H1 (cell line): ENCODE results near the gene PKD1. TPM values are rescaled to one million over a fixed set of nuclear protein-coding genes. Genes with fewer than 3 reads are reported as not detected.

ENCODE experiments used
- CTCF ChIA-PET: fragments of 300-600 bp; sonication (Branson Sonifier 250); formaldehyde crosslinking; loops from one replicate; lab custom pipeline; 2021; ENCODE audit not compliant: partially characterized antibody; lab: Charles Lee
- POLR2A ChIA-PET: fragments of 300-600 bp; sonication (Branson Sonifier 250); formaldehyde crosslinking; loops from one replicate; lab custom pipeline; 2021; ENCODE audit warnings: inconsistent platforms; ENCODE audit not compliant: partially characterized antibody; lab: Charles Lee
- DNase-seq, 2 experiments: peaks; one replicate each; pipeline versions ENCODE4 v3.0.0 to v3.0.0-alpha.2; 2010 to 2022; ENCODE audit warnings: low spot score in 2 of 2, low read depth in 1 of 2, mixed read lengths in 1 of 2
- FAIRE-seq: peaks from 2 replicates; lab custom pipeline; 2011; peaks lifted over from hg19 to GRCh38; lab: Jason Lieb, UNC
- H2AFZ ChIP-seq: 2 replicates; pipeline ENCODE4 v1.8.1; 2012; ENCODE audit warnings: low read length, inconsistent platforms
- H2AK5ac ChIP-seq: 2 replicates; pipeline ENCODE4 v1.6.1; 2013; ENCODE audit warnings: low read depth, low read length
- H2BK120ac ChIP-seq: replicated peaks from 2 replicates; pipeline ENCODE3; 2013; ENCODE audit warnings: low read depth, low read length, inconsistent platforms
- H2BK12ac ChIP-seq: 2 replicates; pipeline ENCODE4 v1.6.1; 2013; ENCODE audit warnings: low read depth, low read length
- H2BK15ac ChIP-seq: 2 replicates; pipeline ENCODE4 v1.6.1; 2013; ENCODE audit warnings: low read length
- H2BK20ac ChIP-seq: 2 replicates; pipeline ENCODE4 v1.6.1; 2013; ENCODE audit warnings: low read length
- H2BK5ac ChIP-seq: 2 replicates; pipeline ENCODE4 v1.6.1; 2013; ENCODE audit warnings: low read depth, low read length
- H3K14ac ChIP-seq: 2 replicates; pipeline ENCODE4 v1.6.1; 2013; ENCODE audit warnings: inconsistent platforms; ENCODE audit not compliant: insufficient read length
- H3K18ac ChIP-seq: 2 replicates; pipeline ENCODE4 v1.6.1; 2013; ENCODE audit warnings: low read length; ENCODE audit errors: extremely low read depth
- H3K23ac ChIP-seq: 2 replicates; pipeline ENCODE4 v1.6.1; 2013; ENCODE audit warnings: inconsistent platforms; ENCODE audit not compliant: insufficient read length
- H3K23me2 ChIP-seq: 2 replicates; pipeline ENCODE4 v1.6.1; 2013; ENCODE audit warnings: low read depth, low read length
- H3K27ac ChIP-seq: 2 replicates; pipeline ENCODE4 v1.6.1; 2011; ENCODE audit warnings: low read depth, low read length, inconsistent platforms
- H3K27me3 ChIP-seq, 4 experiments: replicated peaks in 1 of 4; 1 replicate in 1 of 4; 2 replicates in 3 of 4; pipeline versions ENCODE4 v1.6.1 to v1.8.1; 2011 to 2013; ENCODE audit warnings: low read length in 3 of 4, mild to moderate bottlenecking in 3 of 4, inconsistent platforms in 2 of 4, mixed read lengths in 2 of 4, moderate library complexity in 1 of 4; ENCODE audit not compliant: control insufficient read depth in 3 of 4, insufficient read depth in 3 of 4; ENCODE audit errors: extremely low read depth in 1 of 4
- H3K36me3 ChIP-seq, 4 experiments: 2 replicates each; pipeline versions ENCODE4 v1.6.1 to v1.8.1; 2011 to 2013; ENCODE audit warnings: mild to moderate bottlenecking in 4 of 4, low read length in 3 of 4, moderate library complexity in 2 of 4, control low read depth in 1 of 4, inconsistent platforms in 1 of 4; ENCODE audit not compliant: insufficient read depth in 4 of 4, control insufficient read depth in 2 of 4
- H3K4ac ChIP-seq: replicated peaks from 2 replicates; pipeline ENCODE3; 2013; ENCODE audit warnings: low read length, low read depth, mixed read lengths, inconsistent platforms; ENCODE audit not compliant: insufficient read length
- H3K4me1 ChIP-seq, 4 experiments: replicated peaks in 1 of 4; 1 replicate in 1 of 4; 2 replicates in 3 of 4; pipeline versions ENCODE4 v1.6.1 to v1.8.1; 2011 to 2013; ENCODE audit warnings: low read length in 3 of 4, inconsistent platforms in 2 of 4, mixed read lengths in 1 of 4; ENCODE audit not compliant: insufficient read depth in 4 of 4, control insufficient read depth in 3 of 4
- H3K4me2 ChIP-seq, 2 experiments: 2 replicates each; pipeline versions ENCODE4 v1.6.1 to v1.8.1; 2011 to 2013; ENCODE audit warnings: low read depth in 2 of 2, low read length in 2 of 2, control low read depth in 1 of 2, inconsistent platforms in 1 of 2, mild to moderate bottlenecking in 1 of 2; ENCODE audit not compliant: insufficient read depth in 1 of 2
- H3K4me3 ChIP-seq, 4 experiments: fragments of 200-600, 300-600 bp in 1 of 4; sonication (generic), shearing (Covaris generic), sonication (Bioruptor Twin) in 1 of 4; 2 replicates each; pipeline versions ENCODE4 v1.5.1 to v1.8.1; 2011 to 2016; ENCODE audit warnings: low read length in 4 of 4, low read depth in 3 of 4, control low read depth in 2 of 4, inconsistent platforms in 2 of 4, mild to moderate bottlenecking in 2 of 4, mixed read lengths in 1 of 4, moderate library complexity in 1 of 4; ENCODE audit not compliant: insufficient read depth in 2 of 4; ENCODE audit errors: extremely low read depth in 1 of 4
- H3K56ac ChIP-seq: replicated peaks from 2 replicates; pipeline ENCODE3; 2013; ENCODE audit warnings: low read depth, mild to moderate bottlenecking, mixed read lengths, low read length, inconsistent platforms; ENCODE audit not compliant: insufficient read length
- H3K79me1 ChIP-seq: 2 replicates; pipeline ENCODE4 v1.6.1; 2013; ENCODE audit warnings: low read depth, low read length, control low read depth
- H3K79me2 ChIP-seq, 2 experiments: 2 replicates each; pipeline versions ENCODE4 v1.6.1 to v1.8.1; 2012 to 2013; ENCODE audit warnings: low read length in 2 of 2, mild to moderate bottlenecking in 2 of 2, inconsistent platforms in 1 of 2; ENCODE audit not compliant: insufficient read depth in 2 of 2, control insufficient read depth in 1 of 2
- H3K9ac ChIP-seq, 4 experiments: replicated peaks in 1 of 4; 1 replicate in 1 of 4; 2 replicates in 3 of 4; pipeline versions ENCODE4 v1.6.1 to v1.8.1; 2011 to 2013; ENCODE audit warnings: low read depth in 3 of 4, low read length in 3 of 4, control low read depth in 2 of 4, mild to moderate bottlenecking in 2 of 4, moderate library complexity in 2 of 4, inconsistent platforms in 1 of 4; ENCODE audit errors: extremely low read depth in 1 of 4
- H3K9me3 ChIP-seq, 2 experiments: 2 replicates each; pipeline versions ENCODE4 v1.6.1 to v1.8.1; 2012 to 2013; ENCODE audit warnings: mild to moderate bottlenecking in 2 of 2, moderate library complexity in 2 of 2, control low read depth in 1 of 2, inconsistent platforms in 1 of 2, low read depth in 1 of 2, low read length in 1 of 2, mixed read lengths in 1 of 2; ENCODE audit not compliant: insufficient read depth in 2 of 2
- H4K20me1 ChIP-seq, 2 experiments: replicated peaks in 1 of 2; 2 replicates each; pipeline versions ENCODE3 to v1.8.1; 2011 to 2013; ENCODE audit warnings: inconsistent platforms in 2 of 2, low read length in 2 of 2, mild to moderate bottlenecking in 1 of 2; ENCODE audit not compliant: insufficient read depth in 2 of 2, control insufficient read depth in 1 of 2
- H4K5ac ChIP-seq: 2 replicates; pipeline ENCODE4 v1.6.1; 2013; ENCODE audit warnings: low read length, low read depth, mixed read lengths, inconsistent platforms; ENCODE audit not compliant: insufficient read length
- H4K8ac ChIP-seq: 2 replicates; pipeline ENCODE4 v1.8.0; 2013; ENCODE audit warnings: mild to moderate bottlenecking, moderate library complexity, low read length, inconsistent platforms; ENCODE audit not compliant: insufficient read depth; ENCODE audit errors: extremely low read depth
- H4K91ac ChIP-seq: replicated peaks from 2 replicates; pipeline ENCODE3; 2013; ENCODE audit warnings: low read length, mixed read lengths, inconsistent platforms; ENCODE audit not compliant: insufficient read length
- BCL11A ChIP-seq, 2 experiments: IDR thresholded peaks; one replicate each; pipeline ENCODE4 v1.6.1; 2011; ENCODE audit warnings: low read depth in 2 of 2, low read length in 2 of 2, mild to moderate bottlenecking in 2 of 2
- CHD2 ChIP-seq: IDR thresholded peaks from 2 replicates; pipeline ENCODE4 v1.6.1; 2012; ENCODE audit warnings: low read length, improper control_type of control experiment
- MAFK ChIP-seq: IDR thresholded peaks from 2 replicates; pipeline ENCODE4 v1.6.1; 2012; ENCODE audit warnings: low read depth, mild to moderate bottlenecking, improper control_type of control experiment, low read length
- TBP ChIP-seq: IDR thresholded peaks from 2 replicates; pipeline ENCODE4 v1.6.1; 2011; ENCODE audit warnings: low read depth, low read length, improper control_type of control experiment
- WGBS, 2 experiments: shearing (Covaris generic) in 1 of 2; methylation state at CpG; one replicate each; pipeline versions ENCODE4 v1.1.6 to v1.1.7; 2013 to 2015; ENCODE audit warnings: low lambda C conversion rate in 2 of 2, mixed read lengths in 2 of 2, inconsistent platforms in 1 of 2, low coverage in 1 of 2, missing lambda C conversion rate in 1 of 2; ENCODE audit not compliant: insufficient replicate concordance in 2 of 2, insufficient coverage in 1 of 2, insufficient read length in 1 of 2; ENCODE audit errors: extremely low coverage in 1 of 2, missing lambda C conversion rate in 1 of 2; 5-methylcytosine and 5-hydroxymethylcytosine counted together
- polyA plus RNA-seq, 7 experiments: library from polyadenylated mRNA; depleted of rRNA in 3 of 7; stranded (reverse) in 5 of 7; unstranded in 2 of 7; fragments of >200 nt in 5 of 7; fragments of 200-250 nt in 2 of 7; gene quantifications; 1 replicate in 5 of 7; 2 replicates in 1 of 7; 4 replicates in 1 of 7; pipeline versions ENCODE4 v1.2.1 to v1.2.3, GENCODE V29; 2011 to 2013; ENCODE audit warnings: missing spikeins in 2 of 7, mixed read lengths in 2 of 7
- total RNA-seq: library from RNA; stranded (reverse); fragmentation: NEBNext Ultra II Directional; extraction: Animal tissue kit (Norgen Biotek cat#: 25700); gene quantifications from 2 replicates; pipeline ENCODE4 v1.2.1, GENCODE V29; 2021
- TF ChIP-seq, protein P1 (sequence below): IDR thresholded peaks from 2 replicates; pipeline ENCODE4 v1.6.1; 2012; ENCODE audit warnings: low read length, inconsistent platforms

PKD1 gene
- total and polyA plus RNA-seq, 2 of the 8 experiments (the other 6 are each of a cell fraction or from before 2014, with no cell fraction given) = 40.6 to 52.7 TPM

- TF ChIP-seq MAFK = no peak
- TF ChIP-seq, protein P1, sequence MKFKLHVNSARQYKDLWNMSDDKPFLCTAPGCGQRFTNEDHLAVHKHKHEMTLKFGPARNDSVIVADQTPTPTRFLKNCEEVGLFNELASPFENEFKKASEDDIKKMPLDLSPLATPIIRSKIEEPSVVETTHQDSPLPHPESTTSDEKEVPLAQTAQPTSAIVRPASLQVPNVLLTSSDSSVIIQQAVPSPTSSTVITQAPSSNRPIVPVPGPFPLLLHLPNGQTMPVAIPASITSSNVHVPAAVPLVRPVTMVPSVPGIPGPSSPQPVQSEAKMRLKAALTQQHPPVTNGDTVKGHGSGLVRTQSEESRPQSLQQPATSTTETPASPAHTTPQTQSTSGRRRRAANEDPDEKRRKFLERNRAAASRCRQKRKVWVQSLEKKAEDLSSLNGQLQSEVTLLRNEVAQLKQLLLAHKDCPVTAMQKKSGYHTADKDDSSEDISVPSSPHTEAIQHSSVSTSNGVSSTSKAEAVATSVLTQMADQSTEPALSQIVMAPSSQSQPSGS = no peak
- no peak for TF ChIP-seq TBP
- no peak for TF ChIP-seq BCL11A (IDR thresholded peaks at IDR 0.05; ENCODE audit: low read depth in 2 of 2, low read length in 2 of 2)
- TF ChIP-seq CHD2 = no peak
- TF ChIP-seq, all 59 proteins: peak for 0
These were observed 40.3 kb upstream of the PKD1 start for GRCh38 chr16:2176047-2176446.

More at GRCh38 chr16:2176047-2176446, 40.3 kb upstream of the PKD1 start:
- no peak overlapping the region for H3K18ac ChIP-seq
- no peak overlapping the region for H2BK120ac ChIP-seq
- H3K9me3 ChIP-seq = no peaks in the 10 kb centered on the region
- no peaks in the 10 kb centered on the region for H3K79me2 ChIP-seq
- H2AK5ac ChIP-seq = no peak overlapping the region
- no peak overlapping the region for H3K4me3 ChIP-seq
- 100% methylated on average over 23 of the region's 23 CpGs; no CpG with 5 or more reads in 1 of the 2 experiments for WGBS, 2 experiments
- no peak overlapping the region for H3K23ac ChIP-seq
- H3K4me2 ChIP-seq = no peak overlapping the region
- no peak overlapping the region for H2BK12ac ChIP-seq
- no peak for FAIRE-seq
- no peaks in the 10 kb centered on the region for H3K79me1 ChIP-seq
- no peak overlapping the region for H4K8ac ChIP-seq
- H4K20me1 ChIP-seq = peaks cover 2 to 24% of the 10 kb centered on the region in 2 experiments
- no peaks in the 10 kb centered on the region; a peak in 1 of 7 replicates for H3K27me3 ChIP-seq
- no peak overlapping the region for H4K91ac ChIP-seq
- no peak overlapping the region for H3K9ac ChIP-seq
- no peak overlapping the region for H2BK20ac ChIP-seq
- H2BK5ac ChIP-seq = no peak overlapping the region
- peaks cover 21 to 59% (median 33%) of the 10 kb centered on the region in 4 experiments for H3K36me3 ChIP-seq
- POLR2A ChIA-PET = interaction anchor here (13.5 kb wide), 1 partner anchor 19 kb away, joined by 312 read pairs; the partner anchor contains the start of gene TRAF7
- DNase-seq = no peak
- H3K23me2 ChIP-seq = no peaks in the 10 kb centered on the region; the same call in 1 of the 2 replicates
- CTCF ChIA-PET = interaction anchor here (0.8 kb wide), 1 partner anchor 494 kb away, joined by 5 read pairs; no protein-coding TSS in a partner anchor
- H3K4ac ChIP-seq = no peak overlapping the region
- H3K27ac ChIP-seq = no peak overlapping the region
- no peaks in the 10 kb centered on the region; a peak in 1 of 7 replicates for H3K4me1 ChIP-seq
- H3K56ac ChIP-seq = no peak overlapping the region
- H2AFZ ChIP-seq = no peak overlapping the region
- no peak overlapping the region for H3K14ac ChIP-seq
- H2BK15ac ChIP-seq = no peak overlapping the region
- no peak overlapping the region for H4K5ac ChIP-seq
